Subcutaneous abdominal adipose tissue (tissue), 5 donors: ENCODE data around the gene PKP1.
"Not testable (repeated sequence)": the region's sequence is repeated elsewhere in the genome, so short reads cannot be mapped to it uniquely, and the experiment has no call there.

Experiments
- H3K27ac ChIP-seq: one replicate; pipeline ENCODE4 v1.7.0; 2013; ENCODE audit warnings: low read depth, mild to moderate bottlenecking, inconsistent platforms, low read length, moderate library complexity
- H3K27me3 ChIP-seq, 5 donors: one replicate each; pipeline ENCODE4 v1.7.0; 2013; ENCODE audit warnings: low read length in 5 of 5, inconsistent platforms in 1 of 5; ENCODE audit not compliant: control insufficient read depth in 5 of 5, insufficient read depth in 4 of 5
- H3K36me3 ChIP-seq, 5 donors: one replicate each; pipeline ENCODE4 v1.7.0; 2013; ENCODE audit warnings: low read length in 5 of 5; ENCODE audit not compliant: control insufficient read depth in 5 of 5, insufficient read depth in 5 of 5
- H3K4me1 ChIP-seq, 5 donors: one replicate each; pipeline ENCODE4 v1.7.0; 2013; ENCODE audit warnings: low read length in 5 of 5, mild to moderate bottlenecking in 3 of 5, moderate library complexity in 1 of 5; ENCODE audit not compliant: control insufficient read depth in 5 of 5, insufficient read depth in 5 of 5
- H3K4me3 ChIP-seq, 5 donors: one replicate each; pipeline ENCODE4 v1.7.0; 2013; ENCODE audit warnings: low read length in 5 of 5, low read depth in 1 of 5
- H3K9ac ChIP-seq, 5 donors: one replicate each; pipeline ENCODE4 v1.7.0; 2013; ENCODE audit warnings: low read length in 5 of 5, mild to moderate bottlenecking in 4 of 5, moderate library complexity in 3 of 5
- H3K9me3 ChIP-seq, 5 donors: one replicate each; pipeline ENCODE4 v1.7.0; 2013; ENCODE audit warnings: low read length in 5 of 5; ENCODE audit not compliant: control insufficient read depth in 5 of 5
- donor health status: healthy.
- donor health status: healthy.
- donor health status: healthy.
- donor health status: healthy.
- donor health status: healthy.

Gene PKP1, protein sequence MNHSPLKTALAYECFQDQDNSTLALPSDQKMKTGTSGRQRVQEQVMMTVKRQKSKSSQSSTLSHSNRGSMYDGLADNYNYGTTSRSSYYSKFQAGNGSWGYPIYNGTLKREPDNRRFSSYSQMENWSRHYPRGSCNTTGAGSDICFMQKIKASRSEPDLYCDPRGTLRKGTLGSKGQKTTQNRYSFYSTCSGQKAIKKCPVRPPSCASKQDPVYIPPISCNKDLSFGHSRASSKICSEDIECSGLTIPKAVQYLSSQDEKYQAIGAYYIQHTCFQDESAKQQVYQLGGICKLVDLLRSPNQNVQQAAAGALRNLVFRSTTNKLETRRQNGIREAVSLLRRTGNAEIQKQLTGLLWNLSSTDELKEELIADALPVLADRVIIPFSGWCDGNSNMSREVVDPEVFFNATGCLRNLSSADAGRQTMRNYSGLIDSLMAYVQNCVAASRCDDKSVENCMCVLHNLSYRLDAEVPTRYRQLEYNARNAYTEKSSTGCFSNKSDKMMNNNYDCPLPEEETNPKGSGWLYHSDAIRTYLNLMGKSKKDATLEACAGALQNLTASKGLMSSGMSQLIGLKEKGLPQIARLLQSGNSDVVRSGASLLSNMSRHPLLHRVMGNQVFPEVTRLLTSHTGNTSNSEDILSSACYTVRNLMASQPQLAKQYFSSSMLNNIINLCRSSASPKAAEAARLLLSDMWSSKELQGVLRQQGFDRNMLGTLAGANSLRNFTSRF

DNA sequence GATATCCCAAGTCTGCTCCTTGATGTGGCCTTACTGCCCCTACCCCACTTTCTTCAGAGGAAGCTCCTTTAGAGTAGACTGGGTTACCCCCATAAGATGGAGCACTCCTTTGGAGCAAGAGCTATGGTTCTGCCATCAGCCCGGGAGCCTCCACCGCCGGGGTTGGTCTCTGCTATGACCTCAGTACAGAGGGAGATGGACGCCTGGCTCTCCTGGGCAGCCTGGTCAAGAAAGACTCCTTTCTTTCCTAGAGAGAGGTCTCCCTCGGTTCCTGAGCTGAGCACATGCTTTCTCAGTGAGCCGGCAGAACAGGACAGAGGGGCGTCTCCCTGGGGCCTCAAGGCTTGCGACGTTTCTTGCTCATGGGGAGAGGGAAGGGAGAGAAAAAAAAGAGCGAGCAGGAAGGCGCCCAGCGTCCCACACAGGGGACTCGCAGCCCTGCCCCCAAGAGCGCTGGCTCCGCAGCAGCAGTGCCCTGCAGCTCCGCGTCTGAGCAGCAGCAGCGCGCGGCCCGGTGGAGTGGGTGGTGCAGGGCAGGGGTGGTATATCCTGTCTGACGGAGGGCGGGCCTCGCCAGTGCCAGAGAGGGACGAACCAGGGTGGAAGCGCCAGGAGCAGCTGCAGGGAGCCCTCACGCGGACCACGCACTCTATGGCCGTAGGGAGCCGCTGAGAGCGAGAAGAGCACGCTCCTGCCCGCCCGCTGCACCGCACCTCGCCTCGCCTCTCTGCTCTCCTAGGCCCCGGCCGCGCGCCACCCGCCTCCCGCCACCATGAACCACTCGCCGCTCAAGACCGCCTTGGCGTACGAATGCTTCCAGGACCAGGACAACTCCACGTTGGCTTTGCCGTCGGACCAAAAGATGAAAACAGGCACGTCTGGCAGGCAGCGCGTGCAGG is at the start of gene PKP1:
Gene PKP1, plus strand, starts transcription at position 576 of the 899 bp plus-strand sequence. Its CDS starts 197 bp downstream, at position 773.
- Histone ChIP-seq H3K9ac (peak within 1 kb of the TSS in 3 of 5 donors; percentile 39 to 83 (median 56)), H3K4me3 (peak within 1 kb of the TSS; percentile 31 to 65 (median 62)), H3K27me3 (peaks cover 12 to 22% (median 19%) of the 10 kb centered on the region in 5 donors), H3K4me1 (peaks cover 0 to 40% (median 15%) of the 10 kb centered on the region in 5 donors), H3K27ac (no peak within 1 kb of the TSS), H3K9me3 (no peaks in the 10 kb centered on the region), H3K36me3 (no peaks in the 10 kb centered on the region)

DNA sequence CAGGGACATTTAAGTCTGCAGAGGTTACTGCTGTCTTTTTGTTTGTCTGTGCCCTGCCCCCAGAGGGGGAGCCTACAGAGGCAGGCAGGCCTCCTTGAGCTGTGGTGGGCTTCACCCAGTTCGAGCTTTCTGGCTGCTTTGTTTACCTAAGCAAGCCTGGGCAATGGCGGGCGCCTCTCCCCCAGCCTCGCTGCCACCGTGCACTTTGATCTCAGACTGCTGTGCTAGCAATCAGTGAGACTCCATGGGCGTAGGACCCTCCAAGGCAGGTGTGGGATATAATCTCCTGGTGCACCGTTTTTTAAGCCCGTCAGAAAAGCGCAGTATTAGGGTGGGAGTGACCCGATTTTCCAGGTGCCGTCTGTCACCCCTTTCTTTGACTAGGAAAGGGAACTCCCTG is 43.7 kb upstream of the PKP1 start:
- not testable (repeated sequence) for H3K4me3 ChIP-seq, H3K9ac ChIP-seq, H3K27me3 ChIP-seq, H3K36me3 ChIP-seq, H3K9me3 ChIP-seq, H3K4me1 ChIP-seq, H3K27ac ChIP-seq

DNA sequence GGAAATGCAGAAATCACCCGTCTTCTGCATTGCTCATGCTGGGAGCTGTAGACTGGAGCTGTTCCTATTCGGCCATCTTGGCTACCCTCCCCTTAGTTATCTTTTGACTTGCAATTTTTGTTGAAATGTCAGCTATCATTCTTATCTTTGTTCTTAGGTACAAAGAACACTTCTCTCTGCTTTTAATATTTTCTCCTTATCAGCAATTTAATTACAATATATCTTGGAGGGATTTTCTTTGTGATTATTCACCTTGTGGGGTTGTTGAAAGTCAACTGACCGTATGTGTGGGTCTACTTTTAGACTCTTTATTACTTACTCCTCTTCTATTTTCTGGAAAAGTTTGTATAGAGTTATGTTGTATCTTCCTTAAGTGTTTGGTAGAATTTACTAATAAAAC is 43.1 kb upstream of the PKP1 start:
- H3K27me3 ChIP-seq, result peaks cover 0 to 3% (median 0%) of the 10 kb centered on the region in 5 donors
- H3K4me1 ChIP-seq, result no peaks in the 10 kb centered on the region
- no peak overlapping the region for H3K9ac ChIP-seq
- no peaks in the 10 kb centered on the region for H3K36me3 ChIP-seq
- H3K4me3 ChIP-seq, result no peak overlapping the region
- H3K9me3 ChIP-seq, result no peaks in the 10 kb centered on the region
- H3K27ac ChIP-seq, result no peak overlapping the region

DNA sequence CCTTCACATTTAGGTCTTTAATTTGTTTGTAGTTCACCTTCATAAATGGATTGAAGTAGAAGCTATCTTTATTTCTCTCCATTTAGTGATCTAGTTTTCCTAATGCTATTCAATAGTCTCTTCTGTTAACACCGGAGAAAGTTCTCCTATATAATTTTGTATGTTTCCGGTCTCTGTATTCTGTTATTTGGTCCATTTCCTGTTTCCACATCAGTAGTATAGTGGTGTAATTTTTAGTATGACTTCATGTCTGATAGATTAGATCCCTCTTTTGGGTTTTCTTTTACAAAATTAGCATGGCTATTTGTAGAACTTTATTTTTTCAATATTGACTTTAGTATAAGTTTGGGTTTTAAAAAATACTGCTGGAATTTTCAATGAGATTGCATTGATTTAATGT is 41.6 kb upstream of the PKP1 start:
- Histone ChIP-seq H3K27me3 (peaks cover 0 to 3% (median 0%) of the 10 kb centered on the region in 5 donors), H3K36me3 (no peaks in the 10 kb centered on the region), H3K4me1 (no peaks in the 10 kb centered on the region), H3K9ac (no peak overlapping the region), H3K9me3 (no peaks in the 10 kb centered on the region), H3K27ac (no peak overlapping the region), H3K4me3 (no peak overlapping the region)

DNA sequence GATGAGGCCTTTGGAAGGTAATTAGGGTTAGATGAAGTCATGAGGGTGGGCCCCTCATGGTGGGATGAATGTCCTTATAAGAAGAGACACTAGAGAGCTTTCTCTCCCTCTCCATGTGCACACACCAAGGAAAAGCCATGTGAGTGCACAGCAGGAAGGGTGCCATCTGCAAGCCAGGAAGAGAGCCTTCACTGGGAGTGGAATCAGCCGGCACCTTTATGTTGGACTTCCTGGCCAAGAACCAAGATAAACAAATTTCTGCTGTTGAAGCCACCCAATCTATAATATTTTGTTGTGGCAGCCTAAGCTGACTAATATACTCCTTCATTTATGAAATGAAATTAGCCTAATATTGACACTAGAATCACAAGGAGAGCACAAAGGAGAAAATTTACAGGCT is 38.2 kb upstream of the PKP1 start:
- H3K9ac ChIP-seq, result no peak overlapping the region
- no peaks in the 10 kb centered on the region for H3K9me3 ChIP-seq
- H3K4me3 ChIP-seq, result no peak overlapping the region
- H3K4me1 ChIP-seq, result no peaks in the 10 kb centered on the region
- H3K27me3 ChIP-seq, result peaks cover 0 to 3% (median 0%) of the 10 kb centered on the region in 5 donors
- no peaks in the 10 kb centered on the region for H3K36me3 ChIP-seq
- no peak overlapping the region for H3K27ac ChIP-seq

DNA sequence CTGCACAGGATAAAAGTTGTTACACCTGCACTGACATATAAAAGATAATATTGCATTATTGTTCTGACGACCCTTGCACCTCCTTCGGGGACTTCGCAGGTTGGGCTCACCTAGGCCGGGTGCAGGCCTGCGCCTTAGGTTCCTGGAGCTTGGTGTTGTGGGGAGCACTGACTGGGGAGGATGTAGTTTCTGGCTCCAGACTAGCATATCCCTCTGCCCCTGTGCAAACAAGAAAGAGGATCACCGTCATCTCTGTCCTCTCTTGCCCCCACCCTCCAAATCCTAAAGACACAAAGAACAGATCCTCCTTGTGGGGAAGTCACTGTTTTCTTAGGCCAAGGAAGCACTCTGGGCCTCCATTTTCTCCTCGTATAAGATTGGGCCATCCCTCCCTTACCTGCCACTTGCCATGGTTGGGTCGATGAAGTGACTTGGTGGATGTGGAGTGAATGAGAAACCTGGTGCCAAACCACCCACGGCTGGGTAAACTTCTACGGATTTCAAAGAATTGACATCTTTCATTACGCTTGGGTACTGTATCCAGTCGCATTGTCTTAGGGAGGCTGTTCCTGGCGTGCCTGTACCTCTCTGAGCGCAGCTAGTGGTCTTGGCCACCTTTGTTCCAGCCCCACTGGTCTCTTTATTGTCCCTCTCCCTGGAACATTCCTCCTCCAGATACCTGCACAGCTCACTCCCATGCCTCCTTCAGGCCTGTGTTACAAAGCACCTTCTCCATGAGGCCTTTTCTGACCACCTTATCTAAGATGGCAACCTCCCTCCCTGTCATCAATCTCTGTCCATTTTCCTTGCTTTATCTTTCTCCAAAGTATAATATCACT is 34.4 kb upstream of the PKP1 start:
- no peaks in the 10 kb centered on the region for H3K9me3 ChIP-seq
- no peak overlapping the region for H3K9ac ChIP-seq
- H3K27ac ChIP-seq, result no peak overlapping the region
- peaks cover 0 to 9% (median 0%) of the 10 kb centered on the region in 5 donors for H3K27me3 ChIP-seq
- no peaks in the 10 kb centered on the region for H3K36me3 ChIP-seq
- no peak overlapping the region for H3K4me3 ChIP-seq
- peaks cover 0 to 6% (median 0%) of the 10 kb centered on the region in 5 donors for H3K4me1 ChIP-seq

DNA sequence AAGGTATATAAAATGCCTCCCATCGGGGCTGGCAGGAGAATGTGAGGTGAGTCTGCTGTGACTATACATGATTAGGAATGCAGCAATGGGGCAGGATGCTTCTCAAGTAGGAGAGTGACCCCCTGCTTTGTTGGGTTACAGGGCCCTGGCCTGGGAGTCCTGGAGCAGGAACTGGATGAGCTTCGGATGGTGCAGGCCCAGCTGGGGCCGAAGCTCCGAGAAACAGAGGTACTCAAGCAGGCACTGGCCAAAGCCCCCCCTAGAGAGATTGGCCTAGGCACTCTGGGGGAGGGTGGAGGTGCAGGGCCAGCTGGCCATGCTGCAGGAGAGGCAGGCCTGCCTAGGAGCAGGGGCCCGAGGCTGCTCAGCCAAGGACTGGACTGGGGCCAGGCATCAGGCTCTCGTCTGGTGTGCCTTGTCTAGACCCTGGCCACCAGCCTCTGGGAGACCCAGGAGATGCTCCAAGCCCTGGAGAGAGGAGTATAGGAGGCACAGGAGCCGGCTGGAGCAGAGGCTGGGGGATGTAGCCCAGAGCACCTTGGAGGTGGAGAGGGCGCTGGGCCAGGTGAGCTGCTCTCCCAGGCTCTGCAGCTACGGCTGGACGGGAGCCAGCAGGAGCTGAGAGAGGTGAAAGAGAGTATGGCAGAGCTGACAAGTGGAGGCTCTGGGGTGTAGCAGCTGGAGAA is 32.8 kb upstream of the PKP1 start:
- Histone ChIP-seq H3K27ac (no peak overlapping the region), H3K9ac (no peak overlapping the region), H3K4me3 (no peak overlapping the region)

DNA sequence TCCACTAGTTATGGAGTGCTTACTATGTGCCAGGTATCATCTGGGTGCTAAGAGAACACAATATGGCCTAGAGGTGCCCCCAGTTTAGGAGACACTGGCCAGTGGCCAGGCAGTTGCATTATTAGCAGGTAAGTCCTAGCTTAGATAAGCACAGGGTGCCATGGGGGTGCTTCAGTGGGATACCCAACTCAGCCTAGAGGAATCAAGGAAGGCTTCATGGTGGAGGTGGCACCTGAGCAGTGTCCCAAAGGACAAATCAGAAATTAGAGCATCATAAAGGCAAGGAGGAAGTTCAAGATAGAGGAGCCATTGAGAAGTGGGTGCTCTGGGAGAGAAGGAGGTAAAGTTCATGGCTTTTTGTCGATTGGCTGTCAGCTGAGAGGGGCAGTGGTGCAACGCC is 31.9 kb upstream of the PKP1 start:
- no peaks in the 10 kb centered on the region for H3K36me3 ChIP-seq
- no peak overlapping the region for H3K9ac ChIP-seq
- no peaks in the 10 kb centered on the region for H3K9me3 ChIP-seq
- H3K4me1 ChIP-seq, result peaks cover 0 to 7% (median 0%) of the 10 kb centered on the region in 5 donors
- no peak overlapping the region for H3K4me3 ChIP-seq
- peaks cover 0 to 6% (median 0%) of the 10 kb centered on the region in 5 donors for H3K27me3 ChIP-seq
- no peak overlapping the region for H3K27ac ChIP-seq

More for the DNA sequence above, 32.8 kb upstream of the PKP1 start:
- H3K9me3 ChIP-seq, result no peaks in the 10 kb centered on the region
- peaks cover 0 to 7% (median 0%) of the 10 kb centered on the region in 5 donors for H3K4me1 ChIP-seq
- peaks cover 0 to 6% (median 0%) of the 10 kb centered on the region in 5 donors for H3K27me3 ChIP-seq
- no peaks in the 10 kb centered on the region for H3K36me3 ChIP-seq
